ENCODE results near the gene H1-8.
"Not testable (repeated sequence)": the region's sequence is repeated elsewhere in the genome, so short reads cannot be mapped to it uniquely, and the experiment has no call there.

H1-8 gene

GRCh38 chr3:129515821-129516432 is 27.0 kb upstream of the H1-8 start:
- DNase-seq: not testable (repeated sequence)

GRCh38 chr3:129517516-129517915 is 25.5 kb upstream of the H1-8 start:
- no peak for DNase-seq

DNA sequence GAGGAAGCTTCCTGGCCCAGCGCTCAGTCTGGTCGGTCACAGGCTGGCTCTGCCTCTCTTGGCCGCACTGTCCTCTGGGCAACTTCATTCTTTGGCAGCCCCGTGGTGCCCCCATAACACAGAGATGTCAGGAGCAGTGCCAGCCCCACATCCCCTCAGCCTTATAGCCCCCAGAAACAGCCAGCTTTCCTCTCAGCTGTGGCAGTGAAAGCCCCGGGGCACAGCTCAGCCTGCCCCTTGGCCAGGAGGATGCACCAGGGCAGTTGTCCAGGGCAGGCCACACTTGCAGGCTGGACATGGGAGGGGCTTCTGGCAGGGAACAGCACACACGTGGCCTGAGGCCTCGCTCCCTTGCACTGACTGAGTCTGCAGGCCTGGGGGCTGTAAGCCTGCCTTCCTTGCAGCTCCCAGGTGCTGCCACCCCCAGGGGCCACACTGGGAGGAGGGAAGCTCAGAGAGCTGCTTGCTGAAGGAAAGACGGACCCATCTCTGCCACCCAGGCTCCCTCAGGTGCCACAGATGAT is 24.9 kb upstream of the H1-8 start:
- DNase-seq: no peak

GRCh38 chr3:129518581-129518980 is 24.4 kb upstream of the H1-8 start:
- DNase-seq: no peak

DNA sequence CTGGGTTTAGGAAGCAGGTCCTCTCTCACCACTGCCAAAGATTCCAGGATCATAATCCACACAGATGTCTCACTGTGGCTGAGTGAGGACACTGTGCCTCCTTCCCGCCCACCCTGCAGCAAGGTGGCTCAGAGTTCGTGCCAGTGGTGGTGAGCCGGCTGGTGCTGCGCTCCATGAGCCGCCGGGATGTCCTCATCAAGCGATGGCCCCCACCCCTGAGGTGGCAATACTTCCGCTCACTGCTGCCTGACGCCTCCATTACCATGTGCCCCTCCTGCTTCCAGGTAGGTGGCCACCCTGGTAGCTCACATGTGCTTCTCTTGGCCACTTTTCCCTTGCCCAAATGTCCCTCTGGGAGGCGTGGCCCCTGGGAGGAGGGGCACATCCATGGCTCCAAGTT is 23.5 kb upstream of the H1-8 start:
- no peak for DNase-seq

GRCh38 chr3:129519896-129520715 is 22.9 kb upstream of the H1-8 start:
- no peak for DNase-seq

- DNase-seq: peak; percentile 12
Measured at GRCh38 chr3:129520960-129521359, 22.0 kb upstream of the H1-8 start.

GRCh38 chr3:129521611-129522010 is 21.4 kb upstream of the H1-8 start:
- no peak for DNase-seq

GRCh38 chr3:129522953-129523352 is 20.0 kb upstream of the H1-8 start:
- DNase-seq: no peak

- DNase-seq: no peak
Measured at GRCh38 chr3:129524081-129524480, 18.9 kb upstream of the H1-8 start.

GRCh38 chr3:129525341-129525968 is 17.5 kb upstream of the H1-8 start:
- DNase-seq: no peak

- no peak for DNase-seq
Measured at GRCh38 chr3:129526121-129526900, 16.7 kb upstream of the H1-8 start.

DNA sequence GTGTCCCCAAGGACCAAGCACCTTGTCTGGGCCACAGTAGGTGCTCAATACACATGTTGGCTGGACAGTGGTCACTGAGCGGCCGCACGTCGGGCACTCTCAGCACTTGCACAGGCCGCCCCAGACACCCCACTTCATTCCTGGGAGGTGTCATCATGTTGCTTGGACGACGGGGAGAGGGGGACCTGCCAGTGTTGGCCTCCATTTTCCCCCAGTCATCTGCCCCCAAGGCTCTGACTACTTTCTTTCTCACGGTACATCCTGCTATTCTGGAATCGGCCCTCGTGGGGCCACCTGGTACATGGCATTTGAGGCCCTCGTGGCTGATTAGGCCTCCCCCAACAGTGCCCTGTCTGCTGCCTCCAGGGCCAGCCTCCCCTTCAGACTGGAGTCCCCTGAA is 15.7 kb upstream of the H1-8 start:
- no peak for DNase-seq

- no peak for DNase-seq
Measured at GRCh38 chr3:129528589-129529100, 14.3 kb upstream of the H1-8 start, which contains the start of gene RHO. Gene RHO, plus strand, starts transcription at chr3:129528639. Its CDS starts 95 bp downstream, at chr3:129528734.

GRCh38 chr3:129529436-129530210 is 13.4 kb upstream of the H1-8 start:
- no peak for DNase-seq

- DNase-seq: no peak
Measured at GRCh38 chr3:129530251-129530791, 12.7 kb upstream of the H1-8 start.

DNA sequence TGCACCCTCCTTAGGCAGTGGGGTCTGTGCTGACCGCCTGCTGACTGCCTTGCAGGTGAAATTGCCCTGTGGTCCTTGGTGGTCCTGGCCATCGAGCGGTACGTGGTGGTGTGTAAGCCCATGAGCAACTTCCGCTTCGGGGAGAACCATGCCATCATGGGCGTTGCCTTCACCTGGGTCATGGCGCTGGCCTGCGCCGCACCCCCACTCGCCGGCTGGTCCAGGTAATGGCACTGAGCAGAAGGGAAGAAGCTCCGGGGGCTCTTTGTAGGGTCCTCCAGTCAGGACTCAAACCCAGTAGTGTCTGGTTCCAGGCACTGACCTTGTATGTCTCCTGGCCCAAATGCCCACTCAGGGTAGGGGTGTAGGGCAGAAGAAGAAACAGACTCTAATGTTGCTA is 12.2 kb upstream of the H1-8 start:
- no peak for DNase-seq

- no peak for DNase-seq
Measured at GRCh38 chr3:129531699-129532098, 11.3 kb upstream of the H1-8 start.

- DNase-seq: no peak
Measured at GRCh38 chr3:129532261-129532660, 10.7 kb upstream of the H1-8 start.

GRCh38 chr3:129533406-129533805 is 9.6 kb upstream of the H1-8 start:
- no peak for DNase-seq

GRCh38 chr3:129534428-129535027 is 8.4 kb upstream of the H1-8 start:
- DNase-seq: no peak

Data from T1000 (cell line).